Body of pancreas (tissue), 4 donors: ENCODE data around the gene LECT2. TPM values are rescaled to one million over a fixed set of nuclear protein-coding genes. Genes with fewer than 3 reads are reported as not detected.

Experiments
- ATAC-seq: fragments of 150-250 bp; one replicate; pipeline ENCODE4 v1.9.1; 2016
- DNase-seq, 4 donors: peaks; one replicate each; pipeline ENCODE4 v3.0.0-alpha.2; 2019
- H3K27ac ChIP-seq, 4 donors: fragments of 200-600 bp; sonication (generic); 1 replicate in 3 of 4; 2 replicates in 1 of 4; pipeline versions ENCODE4 v1.5.1 to v1.6.1; 2016 to 2019; ENCODE audit warnings: mild to moderate bottlenecking in 1 of 4, mixed read lengths in 1 of 4, moderate library complexity in 1 of 4
- H3K27me3 ChIP-seq, 2 donors: fragments of 200-600 bp; sonication (generic); one replicate each; pipeline ENCODE4 v1.6.0; 2016; ENCODE audit warnings: mild to moderate bottlenecking in 1 of 2
- H3K36me3 ChIP-seq, 2 donors: fragments of 200-600 bp; sonication (generic); replicated peaks in 1 of 2; 2 replicates each; pipeline ENCODE4 v1.5.1; 2016; ENCODE audit warnings: low read depth in 2 of 2; ENCODE audit not compliant: insufficient read depth in 1 of 2
- H3K4me1 ChIP-seq: fragments of 200-600 bp; sonication (generic); one replicate; pipeline ENCODE4 v1.6.0; 2016
- H3K4me3 ChIP-seq, 2 donors: fragments of 200-600 bp; sonication (generic); 1 replicate in 1 of 2; 2 replicates in 1 of 2; pipeline ENCODE4 v1.5.1; 2016 to 2019
- H3K9me3 ChIP-seq, 3 donors: fragments of 200-600 bp; sonication (generic); 1 replicate in 2 of 3; 2 replicates in 1 of 3; pipeline ENCODE4 v1.5.1; 2016
- CTCF ChIP-seq, 7 experiments: fragments of 450-650 bp in 4 of 7; fragments of 200-600 bp in 3 of 7; sonication (generic) in 3 of 7; IDR thresholded peaks; one replicate each; pipeline ENCODE4 v1.5.1; 2016 to 2019; ENCODE audit warnings: antibody characterized with exemption in 7 of 7
- POLR2A ChIP-seq, 3 donors: fragments of 450-650 bp; IDR thresholded peaks; one replicate each; pipeline ENCODE4 v1.6.1; 2016; ENCODE audit warnings: antibody characterized with exemption in 3 of 3, mild to moderate bottlenecking in 2 of 3
- WGBS, 2 donors: methylation state at CpG; one replicate each; pipeline ENCODE4 v1.1.5; 2017; 5-methylcytosine and 5-hydroxymethylcytosine counted together
- intact Hi-C: fragments of 100-400 bp; cut with DNase I; formaldehyde crosslinking; loops from one replicate; pipeline ENCODE4 v1.15.1; 2023
- total RNA-seq, 2 donors: library from RNA; depleted of rRNA; stranded (reverse); fragments of >200 nt; gene quantifications; one replicate each; pipeline ENCODE4 v1.1.0, GENCODE V29; 2016

LECT2 gene
- total RNA-seq, 2 donors from 2014 or later: not detected

GRCh38 chr5:135973323-135974020 lies 18.7 kb upstream of the LECT2 start:
- H3K9me3 ChIP-seq: no peaks in the 10 kb centered on the region
- 82 to 84% methylated on average over 2 of the region's 2 CpGs for WGBS, 2 donors
- no peaks in the 10 kb centered on the region for H3K36me3 ChIP-seq
- no peak for TF ChIP-seq CTCF (IDR thresholded peaks at IDR 0.05)
- TF ChIP-seq POLR2A (IDR thresholded peaks at IDR 0.05): no peak
- DNase-seq (peak in 1 of 4 donors; percentile 13), ATAC-seq (no peak)
- intact Hi-C loops: no loop called here
- H3K27ac ChIP-seq: no peak overlapping the region
- H3K4me3 ChIP-seq: no peak overlapping the region
- no peaks in the 10 kb centered on the region for H3K4me1 ChIP-seq
- no peaks in the 10 kb centered on the region for H3K27me3 ChIP-seq

GRCh38 chr5:135971701-135972100 lies 16.9 kb upstream of the LECT2 start:
- no peaks in the 10 kb centered on the region for H3K36me3 ChIP-seq
- DNase-seq (no peak), ATAC-seq (no peak)
- no peak overlapping the region for H3K27ac ChIP-seq
- TF ChIP-seq POLR2A (IDR thresholded peaks at IDR 0.05) (no peak), CTCF (IDR thresholded peaks at IDR 0.05) (no peak)
- H3K4me1 ChIP-seq: no peaks in the 10 kb centered on the region
- intact Hi-C loops: no loop called here
- no peak overlapping the region for H3K4me3 ChIP-seq
- no peaks in the 10 kb centered on the region for H3K9me3 ChIP-seq
- WGBS, 2 donors: 0% methylated on average over 1 of the region's 1 CpG
- no peaks in the 10 kb centered on the region for H3K27me3 ChIP-seq

GRCh38 chr5:135966790-135967189 lies 12.0 kb upstream of the LECT2 start:
- DNase-seq (no peak), ATAC-seq (no peak)
- Histone ChIP-seq H3K27ac (no peak overlapping the region), H3K36me3 (no peaks in the 10 kb centered on the region), H3K9me3 (no peaks in the 10 kb centered on the region), H3K27me3 (no peaks in the 10 kb centered on the region), H3K4me3 (no peak overlapping the region), H3K4me1 (no peaks in the 10 kb centered on the region)
- TF ChIP-seq CTCF (IDR thresholded peaks at IDR 0.05) (no peak), POLR2A (IDR thresholded peaks at IDR 0.05) (no peak)
- 39 to 49% methylated on average over 3 of the region's 3 CpGs for WGBS, 2 donors
- intact Hi-C loops: no loop called here

GRCh38 chr5:135966165-135966564 lies 11.4 kb upstream of the LECT2 start:
- ATAC-seq: no peak
- intact Hi-C loops: no loop called here
- Histone ChIP-seq H3K4me3 (no peak overlapping the region), H3K9me3 (no peaks in the 10 kb centered on the region), H3K27ac (no peak overlapping the region), H3K4me1 (no peaks in the 10 kb centered on the region), H3K36me3 (no peaks in the 10 kb centered on the region), H3K27me3 (no peaks in the 10 kb centered on the region)
- TF ChIP-seq CTCF (IDR thresholded peaks at IDR 0.05): no peak
- no peak for TF ChIP-seq POLR2A (IDR thresholded peaks at IDR 0.05)
- no peak for DNase-seq
- 53 to 55% methylated on average over 4 of the region's 4 CpGs for WGBS, 2 donors

GRCh38 chr5:135965504-135965903 lies 10.7 kb upstream of the LECT2 start:
- Histone ChIP-seq H3K4me1 (no peaks in the 10 kb centered on the region), H3K9me3 (no peaks in the 10 kb centered on the region), H3K36me3 (no peaks in the 10 kb centered on the region), H3K27ac (no peak overlapping the region), H3K27me3 (no peaks in the 10 kb centered on the region), H3K4me3 (no peak overlapping the region)
- intact Hi-C loops: no loop called here
- TF ChIP-seq POLR2A (IDR thresholded peaks at IDR 0.05) (no peak), CTCF (IDR thresholded peaks at IDR 0.05) (no peak)
- DNase-seq (no peak), ATAC-seq (no peak)
- 70 to 76% methylated on average over 3 of the region's 3 CpGs for WGBS, 2 donors
